Uterus (tissue), 2 donors: Measurements from ENCODE around the gene RSPH9.

Source experiments
- CTCF ChIP-seq, 4 experiments: fragments of 200-600 bp in 2 of 4; fragments of 450-650 bp in 2 of 4; sonication (generic) in 2 of 4; IDR thresholded peaks; one replicate each; pipeline ENCODE4 v1.5.1; 2016 to 2019; ENCODE audit warnings: antibody characterized with exemption in 4 of 4, mild to moderate bottlenecking in 2 of 4, moderate library complexity in 1 of 4
- POLR2A ChIP-seq, 2 donors: fragments of 450-650 bp; IDR thresholded peaks; one replicate each; pipeline ENCODE4 v1.6.1; 2016; ENCODE audit warnings: antibody characterized with exemption in 2 of 2, mild to moderate bottlenecking in 1 of 2, moderate library complexity in 1 of 2

- TF ChIP-seq CTCF (IDR thresholded peaks at IDR 0.05) (no peak), POLR2A (IDR thresholded peaks at IDR 0.05) (no peak)
Observed at GRCh38 chr6:43671011-43671800, 26.4 kb downstream of the RSPH9 start.
